ENCODE measurements around the gene IGFL3. TPM values are rescaled to one million over a fixed set of nuclear protein-coding genes. Genes with fewer than 3 reads are reported as not detected.

Gene IGFL3
- polyA plus RNA-seq, 1 experiment, result not detected

DNA sequence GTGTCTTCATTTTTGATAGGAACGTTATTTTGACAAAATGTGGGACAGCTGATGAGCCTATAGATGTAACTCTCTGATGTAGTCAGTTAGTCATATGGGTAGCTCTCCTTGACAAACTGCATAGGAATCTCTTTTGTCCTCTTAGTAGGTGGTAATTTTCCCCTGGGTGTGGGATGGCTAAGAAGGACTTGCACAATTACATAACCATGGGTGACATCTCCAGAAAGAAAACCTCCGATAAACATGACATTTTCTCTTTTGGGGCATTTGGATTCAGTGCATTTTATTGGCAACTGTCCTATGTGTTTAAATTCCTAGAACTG is 41.8 kb downstream of the IGFL3 start:
- POLR2A ChIA-PET, result no interaction called here
- TF ChIP-seq, protein P1, sequence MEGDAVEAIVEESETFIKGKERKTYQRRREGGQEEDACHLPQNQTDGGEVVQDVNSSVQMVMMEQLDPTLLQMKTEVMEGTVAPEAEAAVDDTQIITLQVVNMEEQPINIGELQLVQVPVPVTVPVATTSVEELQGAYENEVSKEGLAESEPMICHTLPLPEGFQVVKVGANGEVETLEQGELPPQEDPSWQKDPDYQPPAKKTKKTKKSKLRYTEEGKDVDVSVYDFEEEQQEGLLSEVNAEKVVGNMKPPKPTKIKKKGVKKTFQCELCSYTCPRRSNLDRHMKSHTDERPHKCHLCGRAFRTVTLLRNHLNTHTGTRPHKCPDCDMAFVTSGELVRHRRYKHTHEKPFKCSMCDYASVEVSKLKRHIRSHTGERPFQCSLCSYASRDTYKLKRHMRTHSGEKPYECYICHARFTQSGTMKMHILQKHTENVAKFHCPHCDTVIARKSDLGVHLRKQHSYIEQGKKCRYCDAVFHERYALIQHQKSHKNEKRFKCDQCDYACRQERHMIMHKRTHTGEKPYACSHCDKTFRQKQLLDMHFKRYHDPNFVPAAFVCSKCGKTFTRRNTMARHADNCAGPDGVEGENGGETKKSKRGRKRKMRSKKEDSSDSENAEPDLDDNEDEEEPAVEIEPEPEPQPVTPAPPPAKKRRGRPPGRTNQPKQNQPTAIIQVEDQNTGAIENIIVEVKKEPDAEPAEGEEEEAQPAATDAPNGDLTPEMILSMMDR (IDR thresholded peaks at IDR 0.05; ENCODE audit: low read depth, low read length), result no peak
- no peak overlapping the region for H3K27ac ChIP-seq (ENCODE audit: low read depth, low read length)
- peaks cover 40% of the 10 kb centered on the region for H3K27me3 ChIP-seq (ENCODE audit: control insufficient read depth, insufficient read depth, low read length)
- DNase-seq (ENCODE audit: low read depth, low spot score), result no peak
- peaks cover 29% of the 10 kb centered on the region for H3K9me3 ChIP-seq (ENCODE audit: control insufficient read depth, insufficient read depth, low read length)
- no peak overlapping the region for H3K4me3 ChIP-seq (ENCODE audit: low read depth, low read length)
- CTCF ChIA-PET, result interaction anchor here (0.5 to 7.7 kb wide), 14 partner anchors 9 to 790 kb away, joined by 3 to 196 read pairs (median 5); no protein-coding TSS in a partner anchor

DNA sequence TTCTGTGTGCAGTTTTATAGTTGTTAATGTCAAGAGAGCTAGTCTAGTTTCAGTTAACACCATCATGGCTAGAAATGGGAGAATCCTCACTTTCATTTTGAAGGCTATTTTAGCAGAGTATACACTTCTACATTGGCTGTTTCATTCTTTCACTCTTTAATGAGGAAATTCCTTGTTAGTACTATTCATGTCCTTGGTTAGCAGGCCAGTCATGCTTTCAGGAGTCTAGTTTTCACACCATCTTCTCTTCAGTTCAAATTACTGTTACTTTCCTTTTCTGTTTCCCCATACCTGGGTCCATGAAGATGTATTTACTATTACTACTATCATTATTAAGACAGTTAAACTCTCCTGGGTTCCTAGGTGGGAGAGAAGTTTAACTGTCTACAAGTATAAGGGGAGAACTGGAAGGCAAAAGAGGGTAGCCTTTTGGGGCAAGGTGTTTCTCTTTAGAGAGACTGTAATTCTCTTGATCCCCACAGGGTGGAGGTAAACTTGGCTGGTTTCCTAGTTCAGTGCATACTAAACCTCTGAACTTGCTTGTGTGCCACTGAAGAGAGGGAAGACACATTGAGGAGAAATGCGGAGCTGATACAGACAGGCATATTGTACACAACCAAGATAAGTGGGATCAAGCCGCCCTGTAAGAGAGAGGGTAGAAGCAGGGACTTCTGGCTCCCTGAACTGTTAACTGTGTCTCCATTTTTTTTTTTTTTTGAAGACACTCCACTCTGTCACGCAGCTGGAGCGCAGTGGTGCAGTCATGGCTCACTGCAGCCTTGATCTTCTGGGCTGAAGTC is 42.4 kb downstream of the IGFL3 start:
- TF ChIP-seq, protein P1 (IDR thresholded peaks at IDR 0.05; ENCODE audit: low read depth, low read length), result peak; percentile 79
- POLR2A ChIA-PET, result no interaction called here
- CTCF ChIA-PET, result interaction anchor here (0.6 to 7.7 kb wide), 15 partner anchors 10 to 790 kb away, joined by 3 to 196 read pairs (median 5); no protein-coding TSS in a partner anchor
- H3K4me3 ChIP-seq (ENCODE audit: low read depth, low read length), result no peak overlapping the region
- H3K9me3 ChIP-seq (ENCODE audit: control insufficient read depth, insufficient read depth, low read length), result peaks cover 24% of the 10 kb centered on the region
- no peak overlapping the region for H3K27ac ChIP-seq (ENCODE audit: low read depth, low read length)
- DNase-seq (ENCODE audit: low read depth, low spot score), result no peak
- H3K27me3 ChIP-seq (ENCODE audit: control insufficient read depth, insufficient read depth, low read length), result peaks cover 41% of the 10 kb centered on the region

GRCh38 chr19:46080561-46080960 is 43.9 kb downstream of the IGFL3 start:
- Histone ChIP-seq H3K4me3 (ENCODE audit: low read depth, low read length) (no peak overlapping the region), H3K9me3 (ENCODE audit: control insufficient read depth, insufficient read depth, low read length) (peaks cover 18% of the 10 kb centered on the region), H3K27ac (ENCODE audit: low read depth, low read length) (no peak overlapping the region), H3K27me3 (ENCODE audit: control insufficient read depth, insufficient read depth, low read length) (peaks cover 42% of the 10 kb centered on the region)
- CTCF ChIA-PET, result interaction anchor here (1.5 to 7.7 kb wide), 4 partner anchors 10 to 184 kb away, joined by 5 to 196 read pairs (median 64); no protein-coding TSS in a partner anchor
- peak; percentile 63 for DNase-seq (ENCODE audit: low read depth, low spot score)
- POLR2A ChIA-PET, result no interaction called here
- TF ChIP-seq, protein P1 (IDR thresholded peaks at IDR 0.05; ENCODE audit: low read depth, low read length), result no peak

DNA sequence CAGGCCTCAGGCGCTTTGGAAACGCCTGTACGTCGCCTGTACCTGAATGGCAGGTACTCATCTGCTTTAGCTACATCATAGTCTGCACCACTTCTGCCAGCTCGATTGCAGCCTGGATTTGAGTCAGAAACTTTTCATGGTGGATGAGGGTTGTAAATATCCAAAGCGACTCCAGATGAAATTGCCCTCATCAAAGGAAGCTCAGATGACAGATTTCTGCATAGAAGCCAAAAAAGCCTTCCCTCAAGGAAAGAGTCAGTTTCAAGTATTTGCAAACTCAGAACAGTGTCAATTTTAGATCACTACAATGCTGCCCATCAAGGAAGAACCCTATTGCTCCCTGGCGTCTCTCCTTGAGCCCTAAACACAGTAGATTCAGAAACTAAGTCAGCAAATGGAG is 44.9 kb downstream of the IGFL3 start:
- peaks cover 46% of the 10 kb centered on the region for H3K27me3 ChIP-seq (ENCODE audit: control insufficient read depth, insufficient read depth, low read length)
- TF ChIP-seq, protein P1 (IDR thresholded peaks at IDR 0.05; ENCODE audit: low read depth, low read length), result no peak
- DNase-seq (ENCODE audit: low read depth, low spot score), result no peak
- peaks cover 18% of the 10 kb centered on the region for H3K9me3 ChIP-seq (ENCODE audit: control insufficient read depth, insufficient read depth, low read length)
- ChIA-PET CTCF (interaction anchor here (0.5 to 7.7 kb wide), 7 partner anchors 9 to 458 kb away, joined by 3 to 196 read pairs (median 6); no protein-coding TSS in a partner anchor), POLR2A (no interaction called here)
- no peak overlapping the region for H3K4me3 ChIP-seq (ENCODE audit: low read depth, low read length)
- H3K27ac ChIP-seq (ENCODE audit: low read depth, low read length), result no peak overlapping the region

Measured in AG04450 (cell line).